Rectal smooth muscle tissue (tissue), 1 donor: ENCODE data around the gene PARD3.

Experiments used
- H3K27ac ChIP-seq: one replicate; pipeline ENCODE4 v1.7.0; 2013; ENCODE audit warnings: low read depth, low read length, inconsistent platforms
- H3K27me3 ChIP-seq: one replicate; pipeline ENCODE4 v1.7.0; 2013; ENCODE audit warnings: low read length; ENCODE audit not compliant: control insufficient read depth, insufficient read depth
- H3K36me3 ChIP-seq: one replicate; pipeline ENCODE4 v1.7.0; 2013; ENCODE audit warnings: low read length; ENCODE audit not compliant: control insufficient read depth, insufficient read depth
- H3K4me1 ChIP-seq: one replicate; pipeline ENCODE4 v1.7.0; 2013; ENCODE audit warnings: low read length; ENCODE audit not compliant: control insufficient read depth, insufficient read depth
- H3K4me3 ChIP-seq: one replicate; pipeline ENCODE4 v1.7.0; 2013; ENCODE audit warnings: low read length
- H3K9ac ChIP-seq: one replicate; pipeline ENCODE4 v1.7.0; 2013; ENCODE audit warnings: low read length

Gene PARD3

GRCh38 chr10:34203966-34204630, 611.0 kb downstream of the PARD3 start:
- Histone ChIP-seq H3K36me3 (no peaks in the 10 kb centered on the region), H3K9ac (no peak overlapping the region), H3K4me3 (no peak overlapping the region), H3K27ac (no peak overlapping the region), H3K27me3 (no peaks in the 10 kb centered on the region), H3K4me1 (no peaks in the 10 kb centered on the region)

- H3K36me3 ChIP-seq = no peaks in the 10 kb centered on the region
- H3K4me3 ChIP-seq = no peak overlapping the region
- no peaks in the 10 kb centered on the region for H3K4me1 ChIP-seq
- no peak overlapping the region for H3K9ac ChIP-seq
- no peaks in the 10 kb centered on the region for H3K27me3 ChIP-seq
- H3K27ac ChIP-seq = no peak overlapping the region
Observed at GRCh38 chr10:34200355-34200901, 614.7 kb downstream of the PARD3 start.

GRCh38 chr10:34198953-34199352, 616.1 kb downstream of the PARD3 start:
- Histone ChIP-seq H3K27ac (no peak overlapping the region), H3K4me3 (no peak overlapping the region)

GRCh38 chr10:34196058-34196433, 619.0 kb downstream of the PARD3 start:
- Histone ChIP-seq H3K4me3 (no peak overlapping the region), H3K9ac (no peak overlapping the region), H3K4me1 (peaks cover 4% of the 10 kb centered on the region), H3K27me3 (no peaks in the 10 kb centered on the region), H3K36me3 (no peaks in the 10 kb centered on the region), H3K27ac (no peak overlapping the region)

More at GRCh38 chr10:34198953-34199352, 616.1 kb downstream of the PARD3 start:
- Histone ChIP-seq H3K27me3 (no peaks in the 10 kb centered on the region), H3K4me1 (peaks cover 2% of the 10 kb centered on the region), H3K9ac (no peak overlapping the region), H3K36me3 (no peaks in the 10 kb centered on the region)

- Histone ChIP-seq H3K27ac (no peak overlapping the region), H3K9ac (no peak overlapping the region), H3K4me3 (no peak overlapping the region), H3K36me3 (no peaks in the 10 kb centered on the region), H3K4me1 (peaks cover 4% of the 10 kb centered on the region), H3K27me3 (no peaks in the 10 kb centered on the region)
Observed at GRCh38 chr10:34195364-34196057, 619.6 kb downstream of the PARD3 start.

DNA sequence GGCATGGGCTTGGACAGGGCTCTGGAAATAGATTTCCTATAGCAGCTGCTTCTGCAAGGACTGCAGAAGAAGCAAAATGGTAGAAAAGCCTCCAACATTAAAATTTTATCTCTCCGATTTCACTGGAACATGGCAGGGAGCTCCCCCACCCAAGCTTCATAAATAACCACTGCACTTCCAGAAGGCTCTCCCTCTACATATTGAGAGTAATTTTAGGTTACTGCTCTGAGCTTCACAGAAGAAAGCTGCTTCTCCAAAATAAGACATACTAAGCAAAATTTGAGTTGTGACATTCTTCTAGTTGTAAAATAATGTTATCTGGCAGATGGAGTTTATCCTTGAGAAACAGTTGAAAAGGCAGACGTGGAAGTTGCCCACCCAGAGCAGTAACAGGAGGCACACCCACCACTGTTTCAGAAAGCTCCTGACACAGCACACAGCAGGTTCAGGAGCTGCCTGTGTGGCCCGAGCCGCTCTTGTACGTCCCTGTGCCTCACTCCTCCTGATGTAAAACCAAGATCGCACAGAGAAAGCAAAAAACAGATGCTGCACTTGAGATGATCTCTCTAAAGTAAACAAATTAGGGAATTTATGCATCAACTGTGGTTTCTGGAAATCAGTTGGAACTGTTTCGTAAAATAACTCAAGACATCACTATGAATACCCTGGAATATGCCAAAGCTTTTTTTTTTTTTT, 621.0 kb downstream of the PARD3 start:
- Histone ChIP-seq H3K4me1 (peaks cover 4% of the 10 kb centered on the region), H3K36me3 (no peaks in the 10 kb centered on the region), H3K27me3 (no peaks in the 10 kb centered on the region), H3K4me3 (no peak overlapping the region), H3K9ac (no peak overlapping the region), H3K27ac (no peak overlapping the region)

- no peak overlapping the region for H3K4me3 ChIP-seq
- H3K27me3 ChIP-seq = no peaks in the 10 kb centered on the region
- H3K4me1 ChIP-seq = peaks cover 4% of the 10 kb centered on the region
Observed at GRCh38 chr10:34192646-34193045, 622.5 kb downstream of the PARD3 start.

DNA sequence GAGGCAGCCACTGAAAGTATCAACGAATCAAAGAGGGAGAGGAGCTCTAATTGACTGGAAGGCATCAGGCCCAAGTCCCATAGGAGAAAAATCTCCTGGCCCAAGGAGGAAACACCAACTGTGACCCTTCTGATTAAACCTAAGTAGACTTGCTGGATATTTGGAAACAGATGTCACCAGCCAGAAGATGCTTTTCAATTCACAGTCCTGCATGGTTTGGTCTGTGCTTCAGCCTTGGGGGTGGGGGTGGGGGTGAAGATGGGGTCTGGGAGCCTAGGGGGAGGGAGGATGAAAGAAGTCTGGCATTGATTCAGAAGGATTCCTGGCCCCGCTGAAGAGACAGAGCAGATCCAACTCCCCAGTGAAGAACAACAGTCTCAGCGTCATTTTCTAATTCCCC, 623.7 kb downstream of the PARD3 start:
- Histone ChIP-seq H3K4me1 (peaks cover 11% of the 10 kb centered on the region), H3K27me3 (no peaks in the 10 kb centered on the region), H3K27ac (no peak overlapping the region), H3K36me3 (no peaks in the 10 kb centered on the region), H3K4me3 (no peak overlapping the region), H3K9ac (no peak overlapping the region)

More at GRCh38 chr10:34192646-34193045, 622.5 kb downstream of the PARD3 start:
- H3K27ac ChIP-seq = no peak overlapping the region
- H3K9ac ChIP-seq = no peak overlapping the region
- H3K36me3 ChIP-seq = no peaks in the 10 kb centered on the region

DNA sequence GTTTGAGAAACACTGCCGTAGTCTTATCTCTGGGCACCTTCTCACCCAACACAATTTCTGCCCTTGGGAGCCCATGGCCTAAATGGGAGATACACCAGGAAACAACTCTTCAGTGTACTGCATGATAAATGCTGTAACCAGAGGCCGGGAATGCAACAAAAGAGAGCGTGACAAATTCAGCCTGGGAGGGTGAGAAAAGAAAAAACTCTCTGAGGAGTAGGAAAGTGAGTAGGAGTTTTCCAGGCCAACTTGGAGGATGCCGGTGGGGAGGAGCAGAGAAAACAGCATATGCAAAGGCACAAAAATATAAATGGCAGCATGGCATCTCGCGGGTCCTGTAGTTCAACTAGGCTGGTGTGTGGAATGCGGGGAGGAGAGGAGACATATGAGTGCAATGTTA, 624.5 kb downstream of the PARD3 start:
- H3K27ac ChIP-seq = no peak overlapping the region
- H3K4me3 ChIP-seq = no peak overlapping the region
- no peaks in the 10 kb centered on the region for H3K36me3 ChIP-seq
- peaks cover 18% of the 10 kb centered on the region for H3K4me1 ChIP-seq
- no peaks in the 10 kb centered on the region for H3K27me3 ChIP-seq
- H3K9ac ChIP-seq = no peak overlapping the region

DNA sequence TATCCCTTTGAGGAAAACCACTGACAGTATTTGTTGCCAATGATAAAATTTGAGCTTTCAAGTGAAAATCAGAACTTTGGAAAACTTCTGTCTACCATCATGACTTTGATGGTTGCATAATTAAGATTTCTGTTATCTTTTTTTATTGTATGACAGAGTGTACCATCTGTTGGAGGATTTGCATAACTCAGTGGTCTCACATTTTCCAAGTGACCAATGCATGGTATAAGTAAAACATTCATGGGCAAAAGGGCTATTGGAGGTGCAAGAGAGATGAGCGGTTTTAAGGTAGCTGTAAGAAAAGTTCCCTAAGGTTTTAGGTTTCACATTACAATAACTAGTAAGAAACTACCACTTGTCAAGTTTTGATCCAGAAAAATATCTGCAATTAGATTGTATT, 625.3 kb downstream of the PARD3 start:
- no peak overlapping the region for H3K27ac ChIP-seq
- no peak overlapping the region for H3K9ac ChIP-seq
- H3K4me1 ChIP-seq = peaks cover 23% of the 10 kb centered on the region
- H3K4me3 ChIP-seq = no peak overlapping the region
- H3K27me3 ChIP-seq = no peaks in the 10 kb centered on the region
- H3K36me3 ChIP-seq = no peaks in the 10 kb centered on the region

DNA sequence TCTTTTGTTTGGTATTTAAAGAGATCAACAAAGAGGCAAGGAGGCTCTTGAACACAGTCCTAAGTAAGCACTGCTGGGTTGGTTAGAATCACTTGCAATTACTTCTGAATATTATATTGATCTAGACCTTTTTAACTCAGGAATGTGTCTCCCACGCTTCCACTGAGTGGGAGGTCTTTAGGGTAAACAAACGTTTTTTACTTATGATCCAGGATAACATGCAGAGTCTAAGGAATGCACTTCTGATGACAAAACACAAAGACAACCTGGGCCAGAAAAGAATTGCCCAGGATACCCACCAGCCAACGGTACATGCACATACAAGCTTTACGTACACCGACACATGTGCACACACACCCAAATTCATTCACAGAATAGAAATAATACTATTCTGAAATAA, 626.9 kb downstream of the PARD3 start:
- Histone ChIP-seq H3K27ac (no peak overlapping the region), H3K36me3 (no peaks in the 10 kb centered on the region), H3K27me3 (no peaks in the 10 kb centered on the region), H3K9ac (no peak overlapping the region), H3K4me3 (no peak overlapping the region), H3K4me1 (peaks cover 29% of the 10 kb centered on the region)

DNA sequence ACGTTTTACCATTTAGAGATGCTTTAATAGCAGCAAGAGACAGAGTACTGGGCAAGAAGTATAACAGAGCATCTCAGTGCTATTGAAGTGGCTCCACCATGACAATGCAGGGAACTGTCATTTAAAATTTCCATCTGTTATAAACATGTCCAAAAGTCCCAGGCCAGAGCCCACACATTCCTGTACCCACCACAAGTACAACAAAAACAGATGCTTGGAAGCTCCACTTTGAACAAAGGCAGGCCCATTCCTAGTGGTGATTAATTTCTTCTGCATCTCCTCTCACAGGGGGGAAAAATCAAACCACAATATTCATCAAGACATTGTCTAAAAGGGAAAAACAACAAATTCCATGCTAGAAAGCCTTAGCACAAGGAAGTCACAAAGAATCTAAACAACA, 627.9 kb downstream of the PARD3 start:
- H3K27me3 ChIP-seq = no peaks in the 10 kb centered on the region
- H3K27ac ChIP-seq = no peak overlapping the region
- no peaks in the 10 kb centered on the region for H3K36me3 ChIP-seq
- H3K4me1 ChIP-seq = peaks cover 32% of the 10 kb centered on the region
- H3K4me3 ChIP-seq = no peak overlapping the region
- H3K9ac ChIP-seq = no peak overlapping the region
